GM21390 (cell line): ENCODE measurements around the gene MAP3K13.
"Not testable (repeated sequence)": the region's sequence is repeated elsewhere in the genome, so short reads cannot be mapped to it uniquely, and the experiment has no call there.

Experiments
- ATAC-seq: cut with Tn5 transposase; IDR thresholded peaks from one replicate; pipeline ENCODE4 v1.9.1; 2021; ENCODE audit not compliant: unreplicated experiment

The MAP3K13 gene

GRCh38 chr3:185341616-185342458, 21.1 kb upstream of the MAP3K13 start:
- ATAC-seq = no peak

- ATAC-seq = no peak
Measured at GRCh38 chr3:185342459-185343174, 20.3 kb upstream of the MAP3K13 start.

- ATAC-seq = no peak
Measured at GRCh38 chr3:185347399-185347798, 15.5 kb upstream of the MAP3K13 start.

- ATAC-seq = no peak
Measured at GRCh38 chr3:185350841-185351240, 12.1 kb upstream of the MAP3K13 start.

- no peak for ATAC-seq
Measured at GRCh38 chr3:185351396-185351795, 11.5 kb upstream of the MAP3K13 start.

- ATAC-seq = no peak
Measured at GRCh38 chr3:185353225-185353624, 9.7 kb upstream of the MAP3K13 start.

- ATAC-seq = peak; percentile 99
Measured at GRCh38 chr3:185353823-185354614, 8.9 kb upstream of the MAP3K13 start.

- ATAC-seq = no peak
Measured at GRCh38 chr3:185356499-185356898, 6.4 kb upstream of the MAP3K13 start.

- ATAC-seq = no peak
Measured at GRCh38 chr3:185361920-185362319, 1.0 kb upstream of the MAP3K13 start.

GRCh38 chr3:185363662-185364203, 797 bp downstream of the MAP3K13 start:
- no peak for ATAC-seq

- ATAC-seq = no peak
Measured at GRCh38 chr3:185365291-185366073, 2.5 kb downstream of the MAP3K13 start.

- no peak for ATAC-seq
Measured at GRCh38 chr3:185366074-185366335, 3.1 kb downstream of the MAP3K13 start.

- ATAC-seq = no peak
Measured at GRCh38 chr3:185366913-185367312, 4.0 kb downstream of the MAP3K13 start.

- ATAC-seq = not testable (repeated sequence)
Measured at GRCh38 chr3:185370349-185370748, 7.4 kb downstream of the MAP3K13 start.

- no peak for ATAC-seq
Measured at GRCh38 chr3:185371306-185372074, 8.6 kb downstream of the MAP3K13 start.

GRCh38 chr3:185381320-185382058, 18.6 kb downstream of the MAP3K13 start:
- ATAC-seq = no peak

GRCh38 chr3:185382154-185382553, 19.2 kb downstream of the MAP3K13 start:
- ATAC-seq = no peak

- ATAC-seq = not testable (repeated sequence)
Measured at GRCh38 chr3:185386515-185386914, 23.6 kb downstream of the MAP3K13 start.

- no peak for ATAC-seq
Measured at GRCh38 chr3:185387646-185388045, 24.7 kb downstream of the MAP3K13 start.
